Activated CD8-positive, alpha-beta memory T cell treated with anti-CD3 and anti-CD28 coated beads, Interleukin-2, amount 10 ng/mL, durations not matched to agents 7 days and 5 days (primary cell): Measurements from ENCODE around the gene M6PR. TPM values are rescaled to one million over a fixed set of nuclear protein-coding genes. Genes with fewer than 3 reads are reported as not detected.
"Not testable (repeated sequence)": the region's sequence is repeated elsewhere in the genome, so short reads cannot be mapped to it uniquely, and the experiment has no call there.

ENCODE experiments used
- ATAC-seq: fragments of 150-1000 bp; cut with Tn5 transposase; one replicate; pipeline ENCODE4 v1.10.0; 2021; ENCODE audit warnings: moderate library complexity
- CTCF ChIA-PET: fragments of 350-600 bp; sonication (Branson Sonifier 250); formaldehyde crosslinking; loops from one replicate; lab custom pipeline; 2021; ENCODE audit warnings: antibody characterized with exemption; lab: Charles Lee
- DNase-seq: peaks from one replicate; pipeline ENCODE4 v3.0.0-alpha.2; 2020
- H3K27ac Mint-ChIP-seq: one replicate; pipeline ENCODE4 v1.8.0; 2021; ENCODE audit warnings: mild to moderate bottlenecking, mixed read lengths
- H3K27me3 Mint-ChIP-seq: one replicate; pipeline ENCODE4 v1.8.0; 2021; ENCODE audit warnings: mixed read lengths
- H3K36me3 Mint-ChIP-seq: one replicate; pipeline ENCODE4 v1.8.0; 2021; ENCODE audit warnings: mild to moderate bottlenecking, mixed read lengths
- H3K4me1 Mint-ChIP-seq: one replicate; pipeline ENCODE4 v1.8.0; 2021; ENCODE audit warnings: mixed read lengths
- H3K4me3 Mint-ChIP-seq: one replicate; pipeline ENCODE4 v1.8.0; 2021; ENCODE audit warnings: mild to moderate bottlenecking, moderate library complexity, mixed read lengths
- H3K9me3 Mint-ChIP-seq: one replicate; pipeline ENCODE4 v1.8.0; 2022; ENCODE audit warnings: low read depth, mixed read lengths
- total RNA-seq, 2 experiments: library from RNA; stranded (reverse); gene quantifications; one replicate each; pipeline ENCODE4 v1.2.3, GENCODE V29; 2021

M6PR gene
- total RNA-seq, 2 experiments from 2014 or later = 182 to 206 TPM

DNA sequence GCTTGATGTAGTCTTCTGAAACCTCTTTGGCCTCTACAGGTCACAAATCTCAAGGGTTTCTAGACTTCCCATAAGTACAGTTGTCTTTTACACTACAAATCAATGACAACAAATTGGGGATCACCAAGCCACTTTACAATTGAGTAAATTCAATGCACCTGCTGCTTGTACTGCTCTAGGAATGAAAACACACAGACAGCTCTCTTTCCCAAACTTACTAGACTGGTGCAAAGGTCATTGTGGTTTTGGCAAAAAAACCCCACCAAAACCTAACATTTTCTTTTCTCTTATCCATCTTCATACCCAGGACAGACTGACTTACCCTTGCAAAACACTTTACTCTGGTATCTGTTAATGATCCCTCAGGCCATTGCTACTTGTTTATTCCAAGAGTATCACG, 2.7 kb downstream of the M6PR start:
- Mint-ChIP-seq H3K36me3 (peaks cover 39% of the 10 kb centered on the region), H3K27me3 (no peaks in the 10 kb centered on the region), H3K9me3 (no peaks in the 10 kb centered on the region), H3K4me1 (peaks cover 29% of the 10 kb centered on the region), H3K27ac (peak overlapping the region; percentile 8), H3K4me3 (no peak overlapping the region)
- ATAC-seq (no peak), DNase-seq (no peak)
- CTCF ChIA-PET = interaction anchor here (10.1 kb wide), 1 partner anchor 102 kb away, joined by 101 read pairs; no protein-coding TSS in a partner anchor

DNA sequence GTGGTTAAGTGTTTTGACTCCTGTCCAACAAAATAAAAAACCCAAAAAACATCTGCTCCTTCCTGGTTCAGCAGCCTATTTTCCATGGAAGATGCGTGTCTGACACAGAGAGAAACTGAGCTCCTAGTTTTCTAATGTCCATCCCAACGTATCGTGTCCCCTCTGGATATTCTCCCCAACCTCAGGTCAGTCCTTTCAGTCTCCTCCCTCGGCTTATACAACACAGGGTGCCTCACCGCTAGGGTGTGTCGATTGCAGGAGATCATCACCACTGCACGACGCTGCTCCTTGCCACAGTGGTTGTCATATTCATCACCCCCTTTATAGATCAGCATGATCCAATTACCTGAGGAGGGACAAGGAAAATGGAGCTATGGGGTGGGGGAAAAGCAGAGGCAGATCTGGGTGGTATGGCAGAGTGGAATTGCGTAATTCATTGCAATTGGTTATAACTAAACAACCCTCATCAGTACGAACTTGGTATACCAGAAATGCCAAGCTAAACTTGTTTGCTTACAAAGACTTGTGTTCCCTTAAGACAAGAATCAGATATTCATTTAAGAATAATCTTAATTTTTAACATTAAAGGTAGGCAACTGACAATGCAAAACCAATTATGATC, 5.8 kb downstream of the M6PR start:
- Mint-ChIP-seq H3K27me3 (no peaks in the 10 kb centered on the region), H3K9me3 (no peaks in the 10 kb centered on the region), H3K27ac (no peak overlapping the region), H3K4me3 (no peak overlapping the region), H3K4me1 (peaks cover 22% of the 10 kb centered on the region), H3K36me3 (peaks cover 42% of the 10 kb centered on the region)
- ATAC-seq (no peak), DNase-seq (no peak)
- CTCF ChIA-PET = no interaction called here

- Mint-ChIP-seq H3K27ac (no peak overlapping the region), H3K36me3 (peaks cover 38% of the 10 kb centered on the region)
- CTCF ChIA-PET = interaction anchor here (1.2 kb wide), 1 partner anchor 108 kb away, joined by 3 read pairs; no protein-coding TSS in a partner anchor
Measured at GRCh38 chr12:8941691-8942478, 7.6 kb downstream of the M6PR start.

DNA sequence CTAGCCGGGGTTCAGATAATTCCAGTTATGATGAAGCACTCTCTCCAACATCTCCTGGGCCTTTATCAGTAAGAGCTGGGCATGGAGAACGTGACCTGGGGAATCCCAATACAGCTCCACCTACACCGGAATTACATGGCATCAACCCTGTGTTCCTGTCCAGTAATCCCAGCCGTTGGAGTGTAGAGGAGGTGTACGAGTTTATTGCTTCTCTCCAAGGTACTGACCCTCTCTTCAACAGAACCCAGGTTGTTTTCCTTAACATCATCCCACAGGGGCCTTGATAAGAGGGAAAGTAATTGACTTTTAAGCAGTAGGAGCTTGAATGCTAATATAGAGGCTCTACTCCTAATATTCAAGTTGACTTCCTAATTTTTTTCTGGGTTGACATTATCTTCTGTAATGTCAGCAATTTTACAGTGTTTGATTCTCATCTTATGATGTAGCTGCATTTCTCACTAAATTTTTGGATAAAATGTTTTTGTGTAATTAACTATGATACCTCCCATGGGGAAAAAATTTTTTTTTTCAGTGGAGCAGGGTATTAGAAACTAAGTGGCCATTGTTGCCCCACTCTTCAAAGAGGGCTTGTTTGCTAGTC, 11.5 kb downstream of the M6PR start:
- not testable (repeated sequence) for H3K9me3 Mint-ChIP-seq

More at GRCh38 chr12:8941691-8942478, 7.6 kb downstream of the M6PR start:
- H3K4me1 Mint-ChIP-seq = peaks cover 8% of the 10 kb centered on the region
- H3K4me3 Mint-ChIP-seq = no peak overlapping the region
- ATAC-seq (no peak), DNase-seq (no peak)
- no peaks in the 10 kb centered on the region for H3K27me3 Mint-ChIP-seq
- H3K9me3 Mint-ChIP-seq = no peaks in the 10 kb centered on the region

GRCh38 chr12:8936735-8937134, 12.7 kb downstream of the M6PR start:
- CTCF ChIA-PET = interaction anchor here (0.9 kb wide), 1 partner anchor 102 kb away, joined by 3 read pairs; no protein-coding TSS in a partner anchor
- Mint-ChIP-seq H3K4me3 (no peak overlapping the region), H3K4me1 (no peaks in the 10 kb centered on the region), H3K27ac (no peak overlapping the region), H3K27me3 (no peaks in the 10 kb centered on the region), H3K36me3 (peaks cover 4% of the 10 kb centered on the region), H3K9me3 (no peaks in the 10 kb centered on the region)
- no peak for ATAC-seq
- no peak for DNase-seq

More for the DNA sequence above, 11.5 kb downstream of the M6PR start:
- DNase-seq, H3K4me1 Mint-ChIP-seq, H3K27ac Mint-ChIP-seq, H3K4me3 Mint-ChIP-seq, ATAC-seq, H3K27me3 Mint-ChIP-seq: not testable (repeated sequence)
- peaks cover 11% of the 10 kb centered on the region for H3K36me3 Mint-ChIP-seq
- CTCF ChIA-PET = interaction anchor here (1.1 to 2.2 kb wide), 3 partner anchors 12 to 112 kb away, joined by 3 to 6 read pairs (median 5); partner anchors contain the start of gene M6PR

DNA sequence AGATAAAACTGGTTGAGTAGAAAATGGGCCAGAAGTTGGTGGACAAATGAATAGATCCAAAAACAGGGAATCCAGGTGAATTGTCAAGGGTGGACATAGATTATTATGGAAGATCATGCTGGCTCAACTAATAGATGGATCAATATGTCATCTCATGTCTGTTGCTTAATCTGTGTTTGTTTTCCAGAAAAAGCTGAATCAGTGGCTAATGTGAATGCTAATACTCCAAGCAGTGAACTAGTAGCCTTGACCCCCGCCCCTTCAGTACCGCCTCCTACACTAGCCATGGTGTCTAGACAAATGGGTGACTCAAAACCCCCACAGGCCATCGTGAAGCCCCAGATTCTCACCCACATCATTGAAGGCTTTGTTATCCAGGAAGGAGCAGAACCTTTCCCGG, 15.4 kb downstream of the M6PR start:
- H3K4me3 Mint-ChIP-seq, H3K36me3 Mint-ChIP-seq, ATAC-seq, CTCF ChIA-PET, H3K4me1 Mint-ChIP-seq, DNase-seq, H3K27me3 Mint-ChIP-seq, H3K9me3 Mint-ChIP-seq, H3K27ac Mint-ChIP-seq: not testable (repeated sequence)

GRCh38 chr12:8932464-8932863, 17.0 kb downstream of the M6PR start:
- H3K27me3 Mint-ChIP-seq, H3K4me3 Mint-ChIP-seq, CTCF ChIA-PET, H3K4me1 Mint-ChIP-seq, DNase-seq, H3K27ac Mint-ChIP-seq, H3K9me3 Mint-ChIP-seq, ATAC-seq, H3K36me3 Mint-ChIP-seq: not testable (repeated sequence)

- not testable (repeated sequence) for H3K27ac Mint-ChIP-seq, DNase-seq, H3K27me3 Mint-ChIP-seq, H3K36me3 Mint-ChIP-seq, H3K9me3 Mint-ChIP-seq, H3K4me1 Mint-ChIP-seq, H3K4me3 Mint-ChIP-seq, ATAC-seq
- CTCF ChIA-PET = interaction anchor here (1.0 kb wide), 1 partner anchor 123 kb away, joined by 3 read pairs; no protein-coding TSS in a partner anchor
Measured at GRCh38 chr12:8930655-8931323, 18.7 kb downstream of the M6PR start.

DNA sequence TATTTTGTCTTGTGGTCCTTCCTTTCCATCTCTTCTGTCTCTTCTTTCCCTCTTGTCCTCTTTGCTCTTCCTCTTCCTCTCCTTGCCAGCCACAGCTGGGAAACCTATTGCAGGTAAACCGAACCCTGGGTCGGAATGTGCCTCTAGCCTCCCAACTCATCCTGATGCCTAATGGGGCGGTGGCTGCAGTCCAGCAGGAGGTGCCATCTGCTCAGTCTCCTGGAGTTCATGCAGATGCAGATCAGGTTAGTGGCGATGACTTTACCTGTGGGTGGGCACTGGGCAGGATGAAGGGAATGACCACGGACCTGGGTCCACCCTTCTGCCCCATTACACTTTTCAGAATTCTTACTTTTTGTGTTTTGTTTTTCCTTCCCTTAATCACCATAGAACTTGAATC, 26.9 kb downstream of the M6PR start:
- no peaks in the 10 kb centered on the region for H3K27me3 Mint-ChIP-seq
- no peak for DNase-seq
- H3K27ac Mint-ChIP-seq = no peak overlapping the region
- no peaks in the 10 kb centered on the region for H3K36me3 Mint-ChIP-seq
- no peak for ATAC-seq
- H3K4me1 Mint-ChIP-seq = no peaks in the 10 kb centered on the region
- H3K4me3 Mint-ChIP-seq = no peak overlapping the region
- CTCF ChIA-PET = interaction anchor here (2.0 kb wide), 1 partner anchor 32 kb away, joined by 4 read pairs; no protein-coding TSS in a partner anchor
- H3K9me3 Mint-ChIP-seq = no peaks in the 10 kb centered on the region

- not testable (repeated sequence) for ATAC-seq
Measured at GRCh38 chr12:8919643-8920042, 29.8 kb downstream of the M6PR start.

DNA sequence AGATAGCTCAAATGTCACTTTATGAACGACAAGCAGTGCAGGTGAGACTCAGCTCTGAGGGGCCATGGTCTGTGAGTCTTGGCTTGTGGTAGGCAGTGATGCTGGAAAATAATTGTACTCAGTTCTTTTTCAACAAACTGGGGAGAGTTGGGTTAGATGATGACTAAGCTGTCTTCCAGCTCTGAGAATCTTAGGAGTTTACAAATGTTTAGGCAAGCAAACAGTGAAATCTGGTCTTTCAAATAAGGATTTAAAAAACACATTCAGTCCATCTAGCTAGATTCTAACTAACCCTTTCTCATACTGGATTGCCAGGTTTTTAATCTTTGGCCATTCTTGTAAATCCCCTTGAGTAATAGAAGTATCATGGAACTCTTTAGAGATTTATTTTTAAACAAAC, 31.7 kb downstream of the M6PR start:
- Mint-ChIP-seq H3K27ac (no peak overlapping the region), H3K36me3 (no peaks in the 10 kb centered on the region), H3K9me3 (no peaks in the 10 kb centered on the region), H3K4me1 (peaks cover 8% of the 10 kb centered on the region), H3K27me3 (peaks cover 13% of the 10 kb centered on the region), H3K4me3 (no peak overlapping the region)
- ATAC-seq = no peak
- no peak for DNase-seq
- CTCF ChIA-PET = interaction anchor here (1.8 kb wide), 1 partner anchor 132 kb away, joined by 5 read pairs; no protein-coding TSS in a partner anchor

More at GRCh38 chr12:8919643-8920042, 29.8 kb downstream of the M6PR start:
- not testable (repeated sequence) for H3K27me3 Mint-ChIP-seq, H3K4me3 Mint-ChIP-seq, H3K4me1 Mint-ChIP-seq, H3K9me3 Mint-ChIP-seq, H3K27ac Mint-ChIP-seq, H3K36me3 Mint-ChIP-seq, DNase-seq
- CTCF ChIA-PET = interaction anchor here (0.6 to 1.3 kb wide), 3 partner anchors 19 to 1222 kb away, joined by 3 read pairs; no protein-coding TSS in a partner anchor

GRCh38 chr12:8917031-8917430, 32.4 kb downstream of the M6PR start:
- Mint-ChIP-seq H3K4me3 (no peak overlapping the region), H3K36me3 (no peaks in the 10 kb centered on the region), H3K27me3 (peaks cover 16% of the 10 kb centered on the region), H3K27ac (no peak overlapping the region), H3K4me1 (peaks cover 8% of the 10 kb centered on the region), H3K9me3 (no peaks in the 10 kb centered on the region)
- DNase-seq (no peak), ATAC-seq (no peak)
- CTCF ChIA-PET = interaction anchor here (1.8 kb wide), 1 partner anchor 133 kb away, joined by 5 read pairs; no protein-coding TSS in a partner anchor

- peaks cover 8% of the 10 kb centered on the region for H3K4me1 Mint-ChIP-seq
- no peak overlapping the region for H3K4me3 Mint-ChIP-seq
- DNase-seq = no peak
- no peak for ATAC-seq
- peaks cover 16% of the 10 kb centered on the region for H3K27me3 Mint-ChIP-seq
- H3K27ac Mint-ChIP-seq = no peak overlapping the region
- no peaks in the 10 kb centered on the region for H3K9me3 Mint-ChIP-seq
- CTCF ChIA-PET = no interaction called here
- no peaks in the 10 kb centered on the region for H3K36me3 Mint-ChIP-seq
Measured at GRCh38 chr12:8916154-8916553, 33.3 kb downstream of the M6PR start.
